PFSK-1 (cell line): ENCODE data around the gene PHF12.

Source experiments
- FOXP2 ChIP-seq: optimal IDR thresholded peaks from 2 replicates; pipeline ENCODE3; 2011; ENCODE audit warnings: borderline replicate concordance, control low read depth, inconsistent platforms; ENCODE audit not compliant: insufficient read depth; ENCODE audit errors: extremely low read length, extremely low read depth
- POLR2AphosphoS5 ChIP-seq: IDR thresholded peaks from 2 replicates; pipeline ENCODE4 v1.6.1; 2012; ENCODE audit warnings: low read depth, mild to moderate bottlenecking, control low read depth, low read length, moderate library complexity
- SIN3A ChIP-seq: IDR thresholded peaks from 2 replicates; pipeline ENCODE4 v1.6.1; 2012; ENCODE audit warnings: mild to moderate bottlenecking, low read length, moderate library complexity, borderline replicate concordance; ENCODE audit not compliant: insufficient read depth
- TAF1 ChIP-seq: IDR thresholded peaks from 2 replicates; pipeline ENCODE4 v1.6.1; 2012; ENCODE audit warnings: low read length, control low read depth, borderline replicate concordance; ENCODE audit not compliant: insufficient read depth
- TF ChIP-seq, protein P1 (sequence below), 2 experiments: IDR thresholded peaks; 2 replicates each; pipeline versions ENCODE4 v1.6.1 to v1.8.0; 2011 to 2012; ENCODE audit warnings: low read depth in 2 of 2, low read length in 2 of 2, control low read depth in 1 of 2, inconsistent platforms in 1 of 2, mild to moderate bottlenecking in 1 of 2, moderate library complexity in 1 of 2; ENCODE audit not compliant: insufficient read depth in 1 of 2

DNA sequence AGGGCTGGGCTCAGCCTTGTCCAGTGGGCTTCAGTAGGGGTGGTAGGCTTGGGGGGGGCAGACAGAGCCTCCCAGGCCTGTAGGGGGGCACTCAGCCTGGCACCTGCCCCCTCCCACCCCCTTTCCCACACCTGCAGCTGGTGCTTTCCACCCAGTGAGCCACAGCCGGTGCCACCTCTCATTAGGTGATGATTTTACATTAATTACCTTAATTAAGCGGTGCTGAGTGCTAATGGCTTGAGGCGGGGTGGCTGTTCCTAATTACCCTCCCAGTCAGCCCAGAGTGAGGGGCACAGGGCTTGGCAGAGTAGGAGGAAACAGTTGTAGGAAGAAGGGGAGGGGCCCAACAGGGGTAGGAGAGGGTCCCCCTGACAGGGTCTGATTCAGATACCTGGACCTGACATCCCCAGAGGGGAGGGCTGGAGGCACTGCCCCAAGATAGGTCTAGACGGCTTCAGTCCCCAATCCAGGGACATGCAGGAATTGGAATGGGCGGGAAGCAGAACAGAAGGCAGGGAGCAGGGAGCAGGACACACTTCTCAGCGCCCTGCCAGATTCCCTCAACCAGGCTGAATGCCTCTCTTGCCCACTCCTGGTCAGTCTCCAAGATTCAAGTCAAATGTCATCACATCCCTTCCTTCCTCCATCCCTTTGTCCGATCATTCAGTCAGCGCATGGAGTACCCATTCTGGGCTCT is 26.5 kb upstream of the PHF12 start:
- TF ChIP-seq, protein P1, sequence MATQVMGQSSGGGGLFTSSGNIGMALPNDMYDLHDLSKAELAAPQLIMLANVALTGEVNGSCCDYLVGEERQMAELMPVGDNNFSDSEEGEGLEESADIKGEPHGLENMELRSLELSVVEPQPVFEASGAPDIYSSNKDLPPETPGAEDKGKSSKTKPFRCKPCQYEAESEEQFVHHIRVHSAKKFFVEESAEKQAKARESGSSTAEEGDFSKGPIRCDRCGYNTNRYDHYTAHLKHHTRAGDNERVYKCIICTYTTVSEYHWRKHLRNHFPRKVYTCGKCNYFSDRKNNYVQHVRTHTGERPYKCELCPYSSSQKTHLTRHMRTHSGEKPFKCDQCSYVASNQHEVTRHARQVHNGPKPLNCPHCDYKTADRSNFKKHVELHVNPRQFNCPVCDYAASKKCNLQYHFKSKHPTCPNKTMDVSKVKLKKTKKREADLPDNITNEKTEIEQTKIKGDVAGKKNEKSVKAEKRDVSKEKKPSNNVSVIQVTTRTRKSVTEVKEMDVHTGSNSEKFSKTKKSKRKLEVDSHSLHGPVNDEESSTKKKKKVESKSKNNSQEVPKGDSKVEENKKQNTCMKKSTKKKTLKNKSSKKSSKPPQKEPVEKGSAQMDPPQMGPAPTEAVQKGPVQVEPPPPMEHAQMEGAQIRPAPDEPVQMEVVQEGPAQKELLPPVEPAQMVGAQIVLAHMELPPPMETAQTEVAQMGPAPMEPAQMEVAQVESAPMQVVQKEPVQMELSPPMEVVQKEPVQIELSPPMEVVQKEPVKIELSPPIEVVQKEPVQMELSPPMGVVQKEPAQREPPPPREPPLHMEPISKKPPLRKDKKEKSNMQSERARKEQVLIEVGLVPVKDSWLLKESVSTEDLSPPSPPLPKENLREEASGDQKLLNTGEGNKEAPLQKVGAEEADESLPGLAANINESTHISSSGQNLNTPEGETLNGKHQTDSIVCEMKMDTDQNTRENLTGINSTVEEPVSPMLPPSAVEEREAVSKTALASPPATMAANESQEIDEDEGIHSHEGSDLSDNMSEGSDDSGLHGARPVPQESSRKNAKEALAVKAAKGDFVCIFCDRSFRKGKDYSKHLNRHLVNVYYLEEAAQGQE (IDR thresholded peaks at IDR 0.05; ENCODE audit: insufficient read depth in 1 of 2, low read depth in 2 of 2, low read length in 2 of 2), result no peak
- TF ChIP-seq SIN3A (no peak), POLR2AphosphoS5 (no peak), TAF1 (no peak), FOXP2 (no peak)
